K562 (cell line): ENCODE measurements around the gene PLD6. TPM values are rescaled to one million over a fixed set of nuclear protein-coding genes. Genes with fewer than 3 reads are reported as not detected.

Experiments
- ATAC-seq: fragments of 200-7000 bp; cut with Tn5 transposase; 3 replicates; pipeline ENCODE4 v1.9.1; 2020; ENCODE audit warnings: moderate library complexity
- BruUV-seq: library from RNA; stranded (reverse); fragments of 400-500 nt; replicated peaks from 2 replicates; lab custom pipeline; 2021; lab: Mats Ljungman, UMichigan
- CTCF ChIA-PET: fragments of 300-600 bp; formaldehyde crosslinking; extraction: SDS; loops from one replicate; lab custom pipeline; 2021; ENCODE audit warnings: low intra/inter-chr PET ratio; lab: Yijun Ruan, JAX
- POLR2A ChIA-PET: fragments of 300-600, 350-650 bp; sonication (Branson Sonifier 250); formaldehyde crosslinking; extraction: SDS; loops from one replicate; lab custom pipeline; 2021; ENCODE audit warnings: antibody characterized with exemption, inconsistent platforms; lab: Yijun Ruan, JAX
- DNase-seq, 4 experiments: peaks; one replicate each; pipeline versions ENCODE4 v3.0.0 to v3.0.0-alpha.2; 2011 to 2018; ENCODE audit warnings: low spot score in 3 of 4, mixed read lengths in 3 of 4; ENCODE audit errors: extremely low read depth in 1 of 4
- FAIRE-seq: peaks from 2 replicates; lab custom pipeline; 2011; peaks lifted over from hg19 to GRCh38; lab: Jason Lieb, UNC
- H2AFZ ChIP-seq: 2 replicates; pipeline ENCODE4 v1.6.0; 2011; ENCODE audit warnings: low read depth, low read length, control low read depth, inconsistent platforms
- H3K27ac ChIP-seq: fragments of 200-600 bp; 3 replicates; pipeline ENCODE4 v1.8.0; 2011; ENCODE audit warnings: low read depth, mild to moderate bottlenecking, control low read depth, inconsistent platforms, low read length, moderate library complexity, mixed read lengths; ENCODE audit errors: extremely low read depth
- H3K27me3 ChIP-seq, 2 experiments: fragments of 300-600 bp in 1 of 2; 2 replicates in 1 of 2; 3 replicates in 1 of 2; pipeline versions ENCODE4 v1.6.0 to v1.8.0; 2011; ENCODE audit warnings: inconsistent platforms in 2 of 2, low read length in 2 of 2, mild to moderate bottlenecking in 1 of 2, mixed read lengths in 1 of 2, moderate library complexity in 1 of 2; ENCODE audit not compliant: control insufficient read depth in 2 of 2, insufficient read depth in 2 of 2
- H3K36me3 ChIP-seq: fragments of 300-600 bp; 3 replicates; pipeline ENCODE4 v1.8.0; 2011; ENCODE audit warnings: mild to moderate bottlenecking, low read length, inconsistent platforms; ENCODE audit not compliant: control insufficient read depth, insufficient read depth
- H3K4me1 ChIP-seq, 2 experiments: fragments of 200-600 bp in 1 of 2; replicated peaks in 1 of 2; 2 replicates in 1 of 2; 3 replicates in 1 of 2; pipeline versions ENCODE4 v1.5.1 to v1.8.0; 2011; ENCODE audit warnings: inconsistent platforms in 2 of 2, low read length in 2 of 2, mild to moderate bottlenecking in 1 of 2, mixed read lengths in 1 of 2, moderate library complexity in 1 of 2; ENCODE audit not compliant: control insufficient read depth in 2 of 2, insufficient read depth in 2 of 2
- H3K4me2 ChIP-seq: 2 replicates; pipeline ENCODE4 v1.6.1; 2011; ENCODE audit warnings: low read length, control low read depth, inconsistent platforms, mixed read lengths; ENCODE audit not compliant: insufficient read depth
- H3K4me3 ChIP-seq: fragments of 200-600 bp; sonication (generic), shearing (Covaris generic); 2 replicates; pipeline ENCODE4 v1.5.1; 2016; ENCODE audit warnings: control low read depth, inconsistent platforms
- H3K79me2 ChIP-seq: fragments of 200-600 bp; 3 replicates; pipeline ENCODE4 v1.8.0; 2011; ENCODE audit warnings: low read length, inconsistent platforms; ENCODE audit not compliant: control insufficient read depth, insufficient read depth
- H3K9ac ChIP-seq, 2 experiments: 2 replicates each; pipeline versions ENCODE4 v1.6.0 to v1.6.1; 2011; ENCODE audit warnings: low read depth in 2 of 2, low read length in 2 of 2, control low read depth in 1 of 2, inconsistent platforms in 1 of 2, mild to moderate bottlenecking in 1 of 2, mixed read lengths in 1 of 2; ENCODE audit not compliant: insufficient read depth in 1 of 2
- H3K9me1 ChIP-seq: one replicate; pipeline ENCODE4 v1.6.0; 2011; ENCODE audit warnings: inconsistent platforms, mild to moderate bottlenecking, low read length, moderate library complexity; ENCODE audit not compliant: control insufficient read depth, insufficient read depth
- H3K9me3 ChIP-seq: replicated peaks from 2 replicates; pipeline ENCODE4 v1.5.1; 2011; ENCODE audit warnings: low read depth, low read length, inconsistent platforms; ENCODE audit not compliant: control insufficient read depth, insufficient read depth
- H4K20me1 ChIP-seq: replicated peaks from 2 replicates; pipeline ENCODE4 v1.6.1; 2011; ENCODE audit warnings: low read length, inconsistent platforms, mixed read lengths; ENCODE audit not compliant: control insufficient read depth, insufficient read depth
- CHCHD3 ChIP-seq: fragments of 250-450 bp; sonication (Bioruptor Pico); IDR thresholded peaks from 2 replicates; pipeline ENCODE4 v2.1.2; 2022; ENCODE audit warnings: mild to moderate bottlenecking
- HNRNPUL1 ChIP-seq: fragments of 200-400 bp; formaldehyde crosslinking; IDR thresholded peaks from 2 replicates; pipeline ENCODE4 v1.6.1; 2017; ENCODE audit warnings: low read length
- RBM22 ChIP-seq: fragments of 200-400 bp; formaldehyde crosslinking; IDR thresholded peaks from 2 replicates; pipeline ENCODE4 v1.6.1; 2018; ENCODE audit warnings: low read length, low read depth; ENCODE audit not compliant: poor library complexity, severe bottlenecking
- ZBED1 ChIP-seq: IDR thresholded peaks from 2 replicates; pipeline ENCODE4 v1.6.1; 2014
- ZNF644 ChIP-seq: fragments of 200-800 bp; sonication (Bioruptor generic); IDR thresholded peaks from 2 replicates; pipeline ENCODE4 v1.6.1; 2016; ENCODE audit warnings: low read depth, missing genetic modification characterization, missing compliant biosample characterization
- WGBS: fragments of 100-300 bp; shearing (Covaris generic); methylation state at CpG from one replicate; pipeline ENCODE4 v1.1.6; 2016; ENCODE audit warnings: low coverage, mixed read lengths; ENCODE audit not compliant: insufficient coverage; ENCODE audit errors: missing lambda C conversion rate; 5-methylcytosine and 5-hydroxymethylcytosine counted together
- in situ Hi-C: fragments of 300-500 bp; cut with MboI; formaldehyde crosslinking; loops from 4 replicates; pipeline ENCODE4 v1.15.0; 2018; ENCODE audit warnings: inconsistent platforms, mixed read lengths
- intact Hi-C: fragments of 100-400 bp; cut with micrococcal nuclease; formaldehyde crosslinking; loops from 2 replicates; pipeline ENCODE4 v1.14.2; 2022
- polyA plus RNA-seq, 8 experiments: library from polyadenylated mRNA; depleted of rRNA in 4 of 8; stranded (reverse) in 5 of 8; unstranded in 3 of 8; fragments of >200 nt; fragmentation: Nextera tagmentation in 2 of 8; fragmentation: Illumina TruSeq in 1 of 8; extraction: Ambion mirVana in 2 of 8; extraction: Trizol in 1 of 8; gene quantifications; 2 replicates each; pipeline versions ENCODE4 v1.2.1 to v1.2.3, GENCODE V29; 2011 to 2014; ENCODE audit warnings: inconsistent platforms in 1 of 8, missing spikeins in 1 of 8
- total RNA-seq, 7 experiments: library from RNA; depleted of rRNA in 6 of 7; stranded (reverse); fragments of >200 nt in 6 of 7; fragmentation: Illumina TruSeq in 2 of 7; extraction: Trizol in 2 of 7; gene quantifications; 2 replicates each; pipeline versions ENCODE4 v1.2.1 to v1.2.3, GENCODE V29; 2011 to 2021; ENCODE audit warnings: low replicate concordance in 1 of 7
- TF ChIP-seq, protein P1 (sequence below): sonication (generic); formaldehyde crosslinking; IDR thresholded peaks from 2 replicates; pipeline ENCODE4 v1.8.0; 2022; ENCODE audit warnings: mild to moderate bottlenecking, missing genetic modification reagents
- TF ChIP-seq, protein P2 (sequence below): sonication (generic); formaldehyde crosslinking; IDR thresholded peaks from 2 replicates; pipeline ENCODE4 v1.8.0; 2022; ENCODE audit warnings: mild to moderate bottlenecking, missing genetic modification reagents

The PLD6 gene
- total and polyA plus RNA-seq, 9 of the 15 experiments (the other 6 are each of a cell fraction or from before 2014, with no cell fraction given) = 3.6 to 15.6 (median 10.0) TPM

DNA sequence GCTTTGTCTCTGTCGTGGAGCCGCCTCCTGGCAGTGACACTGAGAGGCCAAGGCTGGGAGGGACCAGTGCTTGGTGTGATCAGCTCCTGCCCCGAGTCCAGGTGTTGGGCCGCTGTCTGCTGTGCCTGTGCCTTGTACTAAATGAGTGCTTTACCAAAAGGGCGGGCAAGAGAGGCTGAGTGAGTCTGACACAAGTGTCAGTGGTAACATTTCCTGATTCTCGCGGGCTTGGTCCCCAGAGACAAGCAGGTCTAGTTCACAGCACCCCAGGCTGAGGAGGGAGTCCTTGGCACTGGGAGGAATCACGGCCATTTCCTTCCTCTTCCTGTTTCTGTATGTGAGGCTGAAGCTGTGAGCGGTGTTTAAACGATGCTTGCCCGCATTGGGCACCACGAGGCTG, 30.2 kb downstream of the PLD6 start:
- FAIRE-seq = no peak

More for the DNA sequence above, 30.2 kb downstream of the PLD6 start:
- H3K9ac ChIP-seq = no peak overlapping the region
- in situ Hi-C loops = no loop called here
- no peak overlapping the region for H3K27ac ChIP-seq
- peaks cover 67% of the 10 kb centered on the region; the same call in 2 of the 3 replicates for H3K36me3 ChIP-seq
- no peak for DNase-seq
- no peaks in the 10 kb centered on the region for H3K79me2 ChIP-seq
- peaks cover 7 to 14% of the 10 kb centered on the region in 2 experiments; a peak in 4 of 5 replicates for H3K4me1 ChIP-seq
- H3K9me3 ChIP-seq = no peaks in the 10 kb centered on the region
- BruUV-seq = no TSS peak
- ChIA-PET CTCF (no interaction called here), POLR2A (no interaction called here)
- TF ChIP-seq, protein P1, sequence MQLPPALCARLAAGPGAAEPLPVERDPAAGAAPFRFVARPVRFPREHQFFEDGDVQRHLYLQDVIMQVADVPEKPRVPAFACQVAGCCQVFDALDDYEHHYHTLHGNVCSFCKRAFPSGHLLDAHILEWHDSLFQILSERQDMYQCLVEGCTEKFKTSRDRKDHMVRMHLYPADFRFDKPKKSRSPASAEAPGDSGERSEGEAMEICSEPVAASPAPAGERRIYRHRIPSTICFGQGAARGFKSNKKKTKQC (CRISPR knock-in tag) = no peak
- TF ChIP-seq CHCHD3 (CRISPR knock-in tag) (no peak), ZNF644 (tag) (no peak), HNRNPUL1 (no peak), ZBED1 (no peak), RBM22 (no peak)
- TF ChIP-seq, protein P2, sequence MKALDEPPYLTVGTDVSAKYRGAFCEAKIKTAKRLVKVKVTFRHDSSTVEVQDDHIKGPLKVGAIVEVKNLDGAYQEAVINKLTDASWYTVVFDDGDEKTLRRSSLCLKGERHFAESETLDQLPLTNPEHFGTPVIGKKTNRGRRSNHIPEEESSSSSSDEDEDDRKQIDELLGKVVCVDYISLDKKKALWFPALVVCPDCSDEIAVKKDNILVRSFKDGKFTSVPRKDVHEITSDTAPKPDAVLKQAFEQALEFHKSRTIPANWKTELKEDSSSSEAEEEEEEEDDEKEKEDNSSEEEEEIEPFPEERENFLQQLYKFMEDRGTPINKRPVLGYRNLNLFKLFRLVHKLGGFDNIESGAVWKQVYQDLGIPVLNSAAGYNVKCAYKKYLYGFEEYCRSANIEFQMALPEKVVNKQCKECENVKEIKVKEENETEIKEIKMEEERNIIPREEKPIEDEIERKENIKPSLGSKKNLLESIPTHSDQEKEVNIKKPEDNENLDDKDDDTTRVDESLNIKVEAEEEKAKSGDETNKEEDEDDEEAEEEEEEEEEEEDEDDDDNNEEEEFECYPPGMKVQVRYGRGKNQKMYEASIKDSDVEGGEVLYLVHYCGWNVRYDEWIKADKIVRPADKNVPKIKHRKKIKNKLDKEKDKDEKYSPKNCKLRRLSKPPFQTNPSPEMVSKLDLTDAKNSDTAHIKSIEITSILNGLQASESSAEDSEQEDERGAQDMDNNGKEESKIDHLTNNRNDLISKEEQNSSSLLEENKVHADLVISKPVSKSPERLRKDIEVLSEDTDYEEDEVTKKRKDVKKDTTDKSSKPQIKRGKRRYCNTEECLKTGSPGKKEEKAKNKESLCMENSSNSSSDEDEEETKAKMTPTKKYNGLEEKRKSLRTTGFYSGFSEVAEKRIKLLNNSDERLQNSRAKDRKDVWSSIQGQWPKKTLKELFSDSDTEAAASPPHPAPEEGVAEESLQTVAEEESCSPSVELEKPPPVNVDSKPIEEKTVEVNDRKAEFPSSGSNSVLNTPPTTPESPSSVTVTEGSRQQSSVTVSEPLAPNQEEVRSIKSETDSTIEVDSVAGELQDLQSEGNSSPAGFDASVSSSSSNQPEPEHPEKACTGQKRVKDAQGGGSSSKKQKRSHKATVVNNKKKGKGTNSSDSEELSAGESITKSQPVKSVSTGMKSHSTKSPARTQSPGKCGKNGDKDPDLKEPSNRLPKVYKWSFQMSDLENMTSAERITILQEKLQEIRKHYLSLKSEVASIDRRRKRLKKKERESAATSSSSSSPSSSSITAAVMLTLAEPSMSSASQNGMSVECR = no peak
- no peak overlapping the region for H3K4me3 ChIP-seq
- no peaks in the 10 kb centered on the region for H3K9me1 ChIP-seq
- H3K27me3 ChIP-seq = no peaks in the 10 kb centered on the region
- WGBS = 93% methylated on average over 7 of the region's 12 CpGs
- no peak for ATAC-seq
- no peaks in the 10 kb centered on the region for H4K20me1 ChIP-seq
- intact Hi-C loops = no loop called here
- no peak overlapping the region for H2AFZ ChIP-seq
- H3K4me2 ChIP-seq = no peak overlapping the region
